BJ (cell line): ENCODE results near the gene TFE3. TPM values are rescaled to one million over a fixed set of nuclear protein-coding genes. Genes with fewer than 3 reads are reported as not detected.

Experiments used
- CTCF ChIA-PET: fragments of 350-600 bp; formaldehyde crosslinking; extraction: SDS; loops from one replicate; lab custom pipeline; 2021; ENCODE audit warnings: antibody characterized with exemption, inconsistent platforms; lab: Yijun Ruan, JAX
- POLR2A ChIA-PET: fragments of 300-600 bp; sonication (Branson Sonifier 250); formaldehyde crosslinking; extraction: SDS; loops from one replicate; lab custom pipeline; 2021; ENCODE audit warnings: antibody characterized with exemption; lab: Charles Lee
- DNase-seq: peaks from one replicate; pipeline ENCODE4 v3.0.0-alpha.2; 2011; ENCODE audit warnings: low read depth
- H3K27me3 ChIP-seq: 2 replicates; pipeline ENCODE4 v1.6.0; 2011; ENCODE audit warnings: low read length; ENCODE audit not compliant: control insufficient read depth, insufficient read depth
- H3K36me3 ChIP-seq: 2 replicates; pipeline ENCODE4 v1.5.1; 2011; ENCODE audit warnings: low read length; ENCODE audit not compliant: control insufficient read depth, insufficient read depth
- H3K4me3 ChIP-seq: 2 replicates; pipeline ENCODE4 v1.5.1; 2011; ENCODE audit warnings: low read depth, mild to moderate bottlenecking, control low read depth, low read length
- CTCF ChIP-seq: IDR thresholded peaks from 2 replicates; pipeline ENCODE4 v1.5.1; 2011; ENCODE audit warnings: low read depth, mild to moderate bottlenecking, control low read depth, inconsistent platforms, low read length, moderate library complexity; ENCODE audit not compliant: insufficient read depth
- polyA plus RNA-seq: library from polyadenylated mRNA; depleted of rRNA; stranded (reverse); fragments of >200 nt; gene quantifications from 2 replicates; pipeline ENCODE4 v1.2.3, GENCODE V29; 2011

Gene TFE3
- polyA plus RNA-seq, 1 experiment: 26.4 TPM

DNA sequence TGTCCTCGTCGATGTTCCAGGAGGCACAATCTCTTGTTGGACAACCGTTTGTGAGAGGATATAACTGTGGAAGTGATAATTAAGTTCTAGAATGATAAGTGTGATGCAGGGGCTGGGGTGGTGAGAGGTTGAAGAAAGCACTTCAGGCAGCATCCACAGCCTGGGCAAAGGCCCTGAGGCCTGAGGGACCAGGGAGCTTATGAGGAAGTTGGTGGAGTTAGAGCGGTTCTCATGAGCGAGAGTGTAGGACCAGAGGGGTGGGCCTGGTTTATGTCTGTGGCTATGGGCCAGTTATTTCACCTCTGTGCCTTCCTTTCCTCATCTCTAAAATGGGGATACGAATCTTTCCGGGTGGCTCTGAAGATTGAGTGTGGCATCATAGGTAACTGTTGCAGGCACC, 18.3 kb upstream of the TFE3 start:
- TF ChIP-seq CTCF: no peak
- no peak for DNase-seq
- CTCF ChIA-PET: interaction anchor here (1.5 kb wide), 1 partner anchor 8 kb away, joined by 3 read pairs; no protein-coding TSS in a partner anchor
- Histone ChIP-seq H3K4me3 (no peak overlapping the region), H3K36me3 (no peaks in the 10 kb centered on the region), H3K27me3 (no peaks in the 10 kb centered on the region)
- POLR2A ChIA-PET: no interaction called here

- POLR2A ChIA-PET: no interaction called here
- CTCF ChIA-PET: interaction anchor here (1.5 kb wide), 1 partner anchor 9 kb away, joined by 3 read pairs; no protein-coding TSS in a partner anchor
- Histone ChIP-seq H3K36me3 (no peaks in the 10 kb centered on the region), H3K27me3 (no peaks in the 10 kb centered on the region), H3K4me3 (no peak overlapping the region)
- DNase-seq: no peak
- no peak for TF ChIP-seq CTCF
Measured at GRCh38 chrX:49060914-49061313, 17.8 kb upstream of the TFE3 start.

GRCh38 chrX:49059681-49060085, 16.5 kb upstream of the TFE3 start:
- Histone ChIP-seq H3K36me3 (no peaks in the 10 kb centered on the region), H3K4me3 (no peak overlapping the region), H3K27me3 (no peaks in the 10 kb centered on the region)
- no peak for DNase-seq
- ChIA-PET CTCF (no interaction called here), POLR2A (no interaction called here)
- TF ChIP-seq CTCF: no peak

GRCh38 chrX:49059201-49059600, 16.0 kb upstream of the TFE3 start:
- no peak for DNase-seq
- POLR2A ChIA-PET: no interaction called here
- CTCF ChIA-PET: no interaction called here
- H3K4me3 ChIP-seq: no peak overlapping the region
- H3K27me3 ChIP-seq: no peaks in the 10 kb centered on the region
- H3K36me3 ChIP-seq: no peaks in the 10 kb centered on the region
- TF ChIP-seq CTCF: no peak

- no peak for TF ChIP-seq CTCF
- ChIA-PET POLR2A (no interaction called here), CTCF (no interaction called here)
- DNase-seq: no peak
- H3K36me3 ChIP-seq: no peaks in the 10 kb centered on the region
- H3K4me3 ChIP-seq: no peak within 1 kb of the TSS
- H3K27me3 ChIP-seq: no peaks in the 10 kb centered on the region
Measured at GRCh38 chrX:49058794-49059193, 15.6 kb upstream of the TFE3 start, which contains the start of gene CCDC120. Gene CCDC120, plus strand, starts transcription at chrX:49058999. Its CDS starts 3,043 bp downstream, at chrX:49062042.
